Smooth muscle cell of bladder (primary cell): Measurements from ENCODE around the gene SPC25. TPM values are rescaled to one million over a fixed set of nuclear protein-coding genes. Genes with fewer than 3 reads are reported as not detected.

Source experiments
- total RNA-seq: library from RNA; depleted of rRNA; stranded (reverse); fragments of >200 nt; gene quantifications from 2 replicates; pipeline ENCODE4 v1.2.3, GENCODE V29; 2014

SPC25 gene, protein sequence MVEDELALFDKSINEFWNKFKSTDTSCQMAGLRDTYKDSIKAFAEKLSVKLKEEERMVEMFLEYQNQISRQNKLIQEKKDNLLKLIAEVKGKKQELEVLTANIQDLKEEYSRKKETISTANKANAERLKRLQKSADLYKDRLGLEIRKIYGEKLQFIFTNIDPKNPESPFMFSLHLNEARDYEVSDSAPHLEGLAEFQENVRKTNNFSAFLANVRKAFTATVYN
- total RNA-seq: 0.28 and 0.43 TPM in 2 replicates

GRCh38 chr2:168890006-168890782 lies at the start of gene SPC25:
SPC25 (minus strand) TSS chr2:168890430; CDS start chr2:168889519, 911 bp downstream.

GRCh38 chr2:168901003-168901402 lies 10.8 kb upstream of the SPC25 start, which contains the start of gene G6PC2:
G6PC2 (plus strand) TSS chr2:168901291; CDS start chr2:168901332, 41 bp downstream.

Other genes with a start within 250 kb of the SPC25 start
- 0.09 and 0.14 TPM in 2 replicates for gene NOSTRIN, start 87.8 kb downstream of the SPC25 start, total RNA-seq
- gene G6PC2, start 10.9 kb upstream of the SPC25 start, total RNA-seq: not detected in 2 replicates
- not detected in 2 replicates for gene ABCB11, start 140.9 kb upstream of the SPC25 start, total RNA-seq
- 0.09 TPM in 1 of 2 replicates, not detected in the other for gene DHRS9, start 179.1 kb upstream of the SPC25 start, total RNA-seq